ENCODE results near the gene MX2.

- TF ChIP-seq YY1 (IDR thresholded peaks at IDR 0.05; ENCODE audit: low read depth) (no peak), REST (IDR thresholded peaks at IDR 0.05; ENCODE audit: low read depth) (no peak), EGR1 (IDR thresholded peaks at IDR 0.05) (no peak), FOXM1 (IDR thresholded peaks at IDR 0.05; ENCODE audit: borderline replicate concordance, low read depth) (no peak), CREB1 (IDR thresholded peaks at IDR 0.05; ENCODE audit: low read depth) (no peak), TCF12 (IDR thresholded peaks at IDR 0.05; ENCODE audit: low read depth) (no peak), CEBPB (IDR thresholded peaks at IDR 0.05) (no peak), TEAD4 (IDR thresholded peaks at IDR 0.05) (no peak), MAX (IDR thresholded peaks at IDR 0.05) (no peak), EP300 (IDR thresholded peaks at IDR 0.05; ENCODE audit: borderline replicate concordance) (no peak), TAF1 (IDR thresholded peaks at IDR 0.05; ENCODE audit: low read depth) (no peak), ZBTB7A (IDR thresholded peaks at IDR 0.05; ENCODE audit: low read depth) (no peak)
Measured at GRCh38 chr21:41327753-41328152, 34.1 kb upstream of the MX2 start.

All from Ishikawa (cell line).